GM12878 (cell line): Measurements from ENCODE around the gene HYAL4. TPM values are rescaled to one million over a fixed set of nuclear protein-coding genes. Genes with fewer than 3 reads are reported as not detected.

ENCODE experiments used
- ATAC-seq: fragments of 200-7000 bp; cut with Tn5 transposase; 3 replicates; pipeline ENCODE4 v1.9.1; 2020; ENCODE audit warnings: mild to moderate bottlenecking, moderate library complexity
- BruUV-seq: library from RNA; stranded (reverse); fragments of 400-500 nt; replicated peaks from 2 replicates; lab custom pipeline; 2021; lab: Mats Ljungman, UMichigan
- CTCF ChIA-PET: fragments of 300-600 bp; sonication (Branson Sonifier 250); formaldehyde crosslinking; extraction: SDS; loops from one replicate; lab custom pipeline; 2021; ENCODE audit warnings: inconsistent platforms; lab: Yijun Ruan, JAX
- POLR2A ChIA-PET: fragments of 350-600 bp; formaldehyde crosslinking; extraction: SDS; loops from one replicate; lab custom pipeline; 2021; ENCODE audit warnings: inconsistent platforms; lab: Charles Lee
- RAD21 ChIA-PET: fragments of 300-600 bp; sonication (Branson Sonifier 250); formaldehyde crosslinking; loops from one replicate; lab custom pipeline; 2023; ENCODE audit warnings: antibody characterized with exemption; ENCODE audit not compliant: unreplicated experiment; lab: Charles Lee
- SMC1A ChIA-PET: fragments of 300-600 bp; sonication (Branson Sonifier 250); formaldehyde crosslinking; loops from one replicate; lab custom pipeline; 2023; ENCODE audit not compliant: unreplicated experiment, uncharacterized antibody; lab: Charles Lee
- DNase-seq: peaks from one replicate; pipeline ENCODE4 v3.0.0-alpha.2; 2011; ENCODE audit warnings: low read depth, low spot score
- FAIRE-seq: peaks from 3 replicates; lab custom pipeline; 2011; peaks lifted over from hg19 to GRCh38; lab: Jason Lieb, UNC
- H2AFZ ChIP-seq: 2 replicates; pipeline ENCODE4 v1.6.0; 2011; ENCODE audit warnings: low read depth, low read length, control low read depth; ENCODE audit not compliant: control insufficient read depth
- H3K27ac ChIP-seq: 2 replicates; pipeline ENCODE4 v1.5.1; 2011; ENCODE audit warnings: control low read depth; ENCODE audit not compliant: control insufficient read depth, insufficient read depth
- H3K27me3 ChIP-seq, 2 experiments: replicated peaks in 1 of 2; 2 replicates each; pipeline versions ENCODE4 v1.6.0 to v1.6.1; 2011; ENCODE audit warnings: low read length in 1 of 2; ENCODE audit not compliant: control insufficient read depth in 2 of 2, insufficient read depth in 2 of 2
- H3K36me3 ChIP-seq, 2 experiments: 2 replicates each; pipeline ENCODE4 v1.5.1; 2011; ENCODE audit warnings: low read length in 1 of 2; ENCODE audit not compliant: control insufficient read depth in 2 of 2, insufficient read depth in 2 of 2
- H3K4me1 ChIP-seq: 2 replicates; pipeline ENCODE4 v1.6.1; 2011; ENCODE audit warnings: mild to moderate bottlenecking, low read length, moderate library complexity, mixed read lengths; ENCODE audit not compliant: control insufficient read depth, insufficient read depth
- H3K4me2 ChIP-seq: 2 replicates; pipeline ENCODE4 v1.6.0; 2011; ENCODE audit warnings: control low read depth; ENCODE audit not compliant: control insufficient read depth, insufficient read depth
- H3K4me3 ChIP-seq: fragments of 200-600 bp; sonication (generic); 2 replicates; pipeline ENCODE4 v1.5.1; 2016
- H3K79me2 ChIP-seq: 2 replicates; pipeline ENCODE4 v1.6.0; 2011; ENCODE audit warnings: low read length; ENCODE audit not compliant: control insufficient read depth, insufficient read depth
- H3K9ac ChIP-seq: 2 replicates; pipeline ENCODE4 v1.8.0; 2011; ENCODE audit warnings: low read length, control low read depth, mixed read lengths; ENCODE audit not compliant: control insufficient read depth, insufficient read depth
- H3K9me3 ChIP-seq: replicated peaks from 3 replicates; pipeline ENCODE4 v1.5.1; 2011; ENCODE audit warnings: mild to moderate bottlenecking, low read length; ENCODE audit not compliant: control insufficient read depth, insufficient read depth
- H4K20me1 ChIP-seq: 2 replicates; pipeline ENCODE4 v1.6.0; 2011; ENCODE audit not compliant: control insufficient read depth, insufficient read depth
- SREBF2 ChIP-seq: IDR thresholded peaks from 2 replicates; pipeline ENCODE4 v1.6.1; 2012; ENCODE audit warnings: mild to moderate bottlenecking, low read length
- ZNF24 ChIP-seq: fragments of 450-650 bp; IDR thresholded peaks from 2 replicates; pipeline ENCODE4 v1.6.1; 2017; ENCODE audit warnings: antibody characterized with exemption, mild to moderate bottlenecking
- ZZZ3 ChIP-seq: IDR thresholded peaks from 2 replicates; pipeline ENCODE4 v1.6.1; 2011; ENCODE audit warnings: low read depth; ENCODE audit not compliant: control insufficient read depth, insufficient read length
- WGBS: methylation state at CpG from one replicate; pipeline ENCODE4 v1.1.6; 2016; ENCODE audit warnings: low lambda C conversion rate; ENCODE audit not compliant: insufficient replicate concordance, insufficient coverage; ENCODE audit errors: missing lambda C conversion rate; 5-methylcytosine and 5-hydroxymethylcytosine counted together
- in situ Hi-C: fragments of 300-500 bp; cut with MboI; formaldehyde crosslinking; loops from 9 replicates; pipeline ENCODE4 v1.14.3; 2018; ENCODE audit warnings: mixed read lengths
- intact Hi-C: fragments of 100-400 bp; cut with micrococcal nuclease; formaldehyde crosslinking; loops from one replicate; pipeline ENCODE4 v1.14.2; 2022; ENCODE audit not compliant: unreplicated experiment
- polyA plus RNA-seq, 11 experiments: library from polyadenylated mRNA; depleted of rRNA in 4 of 11; unstranded in 6 of 11; stranded (reverse) in 5 of 11; fragments of >200 nt; fragmentation: Nextera tagmentation in 4 of 11; fragmentation: Illumina TruSeq in 1 of 11; extraction: Ambion mirVana in 4 of 11; extraction: Trizol in 1 of 11; gene quantifications; 1 replicate in 1 of 11; 2 replicates in 10 of 11; pipeline versions ENCODE4 v1.2.1 to v1.2.3, GENCODE V29; 2011 to 2016; ENCODE audit warnings: inconsistent platforms in 2 of 11, missing spikeins in 2 of 11, low read depth in 1 of 11
- total RNA-seq, 4 experiments: library from RNA; depleted of rRNA in 3 of 4; stranded (reverse); fragments of >200 nt in 3 of 4; fragmentation: Illumina TruSeq in 1 of 4; extraction: Trizol in 1 of 4; gene quantifications; 2 replicates each; pipeline versions ENCODE4 v1.2.1 to v1.2.3, GENCODE V29; 2013 to 2021

Gene HYAL4
- total and polyA plus RNA-seq, 10 of the 15 experiments (the other 5 are each of a cell fraction or from before 2014, with no cell fraction given), result 0.14 to 0.88 (median 0.26) TPM; not detected in 1

DNA sequence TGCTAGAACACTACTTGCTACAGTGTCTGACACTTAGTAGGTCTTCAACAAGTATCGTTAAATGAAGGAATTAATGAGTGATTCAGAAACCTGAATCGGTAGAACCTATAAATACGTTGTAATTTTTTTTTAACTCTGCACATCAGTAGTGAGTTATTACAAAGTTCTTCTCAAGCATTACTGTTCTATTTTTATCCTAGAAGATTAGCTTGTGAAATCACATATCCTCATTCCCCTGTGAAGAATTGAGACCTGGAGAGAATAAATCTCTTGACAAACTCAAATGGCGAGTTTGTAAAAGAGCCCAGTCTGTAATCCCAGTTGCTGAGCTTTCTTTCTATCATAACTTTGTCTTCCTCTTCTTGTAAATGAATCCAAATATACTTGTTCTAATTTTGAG, 34.7 kb downstream of the HYAL4 start (continued):
- TF ChIP-seq ZNF24, result no peak
- TF ChIP-seq, all 136 proteins: peak for 0

DNA sequence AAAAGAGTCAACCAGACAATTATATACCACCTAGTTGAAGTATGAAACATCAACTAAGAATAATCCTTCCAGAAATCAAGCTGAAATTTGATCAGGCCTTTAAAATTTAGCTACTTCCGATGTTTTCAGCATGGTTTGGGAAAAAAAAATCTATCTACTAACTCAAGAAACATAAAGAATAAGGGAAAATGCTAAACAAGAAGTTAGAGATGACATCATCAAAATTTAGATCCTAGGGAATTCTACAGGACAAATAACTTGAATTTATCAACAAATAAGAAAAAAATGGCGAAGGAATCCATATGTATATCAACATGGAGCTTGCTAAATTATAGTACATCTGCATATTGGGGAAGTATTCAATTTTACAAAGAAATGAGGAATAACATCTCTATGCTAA, 36.3 kb downstream of the HYAL4 start:
- FAIRE-seq (no peak), ATAC-seq (no peak), DNase-seq (no peak)
- no peaks in the 10 kb centered on the region for H3K27me3 ChIP-seq
- H3K4me2 ChIP-seq, result no peak overlapping the region
- BruUV-seq, result no TSS peak
- no peak overlapping the region for H3K9ac ChIP-seq
- SMC1A ChIA-PET, result interaction anchor here (2.0 to 4.9 kb wide), 2 partner anchors 20 to 83 kb away, joined by 4 to 26 read pairs; no protein-coding TSS in a partner anchor
- intact Hi-C loops (no loop called here), in situ Hi-C loops (no loop called here)
- H3K79me2 ChIP-seq, result no peaks in the 10 kb centered on the region
- POLR2A ChIA-PET, result no interaction called here
- no peak overlapping the region for H3K27ac ChIP-seq
- RAD21 ChIA-PET, result no interaction called here
- no peak for TF ChIP-seq SREBF2
- H4K20me1 ChIP-seq, result no peaks in the 10 kb centered on the region
- H3K36me3 ChIP-seq, result no peaks in the 10 kb centered on the region
- no peaks in the 10 kb centered on the region for H3K9me3 ChIP-seq
- no peak overlapping the region for H3K4me3 ChIP-seq
- WGBS, result 38% methylated on average over 2 of the region's 2 CpGs
- H2AFZ ChIP-seq, result no peak overlapping the region
- no peaks in the 10 kb centered on the region for H3K4me1 ChIP-seq
- CTCF ChIA-PET, result interaction anchor here (1.1 to 3.5 kb wide), 3 partner anchors 10 to 82 kb away, joined by 3 to 16 read pairs (median 5); no protein-coding TSS in a partner anchor

DNA sequence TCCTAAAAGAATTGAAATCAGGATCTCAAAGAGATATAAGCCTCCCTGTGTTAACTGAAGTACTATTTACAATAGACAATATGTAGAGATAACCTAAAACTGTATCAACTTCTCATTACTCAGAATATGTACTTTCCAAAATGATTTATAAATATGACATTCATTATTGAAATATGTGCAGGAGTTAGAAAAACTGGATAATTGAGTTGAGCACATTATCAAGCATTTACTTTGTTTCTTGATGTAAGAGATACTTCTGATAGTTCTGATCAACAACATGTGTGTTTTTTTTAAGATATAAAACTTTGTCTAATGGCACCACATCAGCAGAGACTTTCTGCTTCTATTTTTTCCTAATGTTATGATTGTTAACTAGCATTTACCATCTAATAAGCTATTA, 38.2 kb downstream of the HYAL4 start:
- Histone ChIP-seq H3K79me2 (no peaks in the 10 kb centered on the region), H2AFZ (no peak overlapping the region), H3K27me3 (no peaks in the 10 kb centered on the region)
- SMC1A ChIA-PET, result interaction anchor here (1.3 kb wide), 1 partner anchor 11 kb away, joined by 4 read pairs; no protein-coding TSS in a partner anchor
- no peak for ATAC-seq
- intact Hi-C loops, result no loop called here
- no peak for TF ChIP-seq ZZZ3
- TF ChIP-seq, all 136 proteins: peak for 0
- ChIA-PET RAD21 (no interaction called here), POLR2A (no interaction called here), CTCF (no interaction called here)
- no peak overlapping the region for H3K4me3 ChIP-seq
- DNase-seq (no peak), FAIRE-seq (no peak)
- H3K27ac ChIP-seq, result no peak overlapping the region
- H3K4me2 ChIP-seq, result no peak overlapping the region
- no peaks in the 10 kb centered on the region for H3K36me3 ChIP-seq
- no peak overlapping the region for H3K9ac ChIP-seq
- in situ Hi-C loops, result no loop called here
- BruUV-seq, result no TSS peak
- no peaks in the 10 kb centered on the region for H3K9me3 ChIP-seq
- H4K20me1 ChIP-seq, result no peaks in the 10 kb centered on the region
- H3K4me1 ChIP-seq, result no peaks in the 10 kb centered on the region
